ENCODE results near the gene EXOC4.
A peak's percentile ranks its signal among the peaks of the same experiment; 100 is the strongest.

EXOC4 gene

DNA sequence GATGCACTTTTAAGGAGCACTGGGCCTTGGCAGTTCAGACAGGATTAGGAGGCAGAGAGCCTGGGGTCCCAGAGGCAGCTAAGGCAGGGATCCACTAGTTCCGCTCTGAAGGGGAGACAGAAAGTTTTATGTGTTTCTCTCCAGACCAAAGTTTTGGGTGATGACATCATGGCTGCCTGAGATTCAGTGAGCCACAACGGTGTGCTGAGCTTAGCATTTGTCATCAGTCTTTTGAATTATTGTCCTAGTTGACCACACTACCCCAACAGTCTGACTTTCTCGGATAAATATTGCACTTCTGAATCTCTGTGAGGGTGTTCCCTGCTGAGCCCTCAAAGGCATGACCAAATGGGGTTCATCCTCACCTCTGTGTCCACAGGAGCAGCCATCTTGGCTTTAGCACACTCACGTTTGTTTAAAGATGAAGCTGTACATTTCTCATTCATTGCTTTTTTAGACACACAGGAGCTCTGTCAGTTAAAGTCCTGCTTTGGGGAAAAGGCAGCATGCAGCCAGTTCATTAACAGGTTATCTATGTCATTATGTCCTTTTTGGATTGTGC is 576.5 kb downstream of the EXOC4 start:
- DNase-seq (ENCODE audit: low read depth), result no peak

GRCh38 chr7:133830081-133830480 is 577.2 kb downstream of the EXOC4 start:
- no peak for DNase-seq (ENCODE audit: low read depth)

- DNase-seq (ENCODE audit: low read depth), result no peak
Observed at GRCh38 chr7:133836666-133837065, 583.8 kb downstream of the EXOC4 start.

DNA sequence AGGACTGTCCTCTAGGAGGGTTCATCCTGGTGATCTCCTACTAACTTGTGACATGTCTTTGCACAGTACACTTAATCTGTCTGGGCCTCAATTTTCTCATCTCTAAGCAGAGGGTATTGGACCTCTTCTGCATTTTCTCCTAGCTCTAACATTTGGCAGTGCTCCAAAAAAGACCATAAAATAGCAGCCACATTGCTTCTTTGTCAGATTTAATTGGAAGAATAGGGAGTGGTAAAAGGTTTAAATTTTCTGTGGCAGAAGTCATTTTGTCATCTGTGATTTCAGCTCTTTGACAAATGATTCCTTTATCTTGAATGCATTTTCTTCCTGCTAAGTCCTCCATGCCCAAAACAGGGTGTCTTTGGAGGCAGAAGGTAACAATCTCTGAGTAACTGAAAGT is 584.3 kb downstream of the EXOC4 start:
- no peak for DNase-seq (ENCODE audit: low read depth)

DNA sequence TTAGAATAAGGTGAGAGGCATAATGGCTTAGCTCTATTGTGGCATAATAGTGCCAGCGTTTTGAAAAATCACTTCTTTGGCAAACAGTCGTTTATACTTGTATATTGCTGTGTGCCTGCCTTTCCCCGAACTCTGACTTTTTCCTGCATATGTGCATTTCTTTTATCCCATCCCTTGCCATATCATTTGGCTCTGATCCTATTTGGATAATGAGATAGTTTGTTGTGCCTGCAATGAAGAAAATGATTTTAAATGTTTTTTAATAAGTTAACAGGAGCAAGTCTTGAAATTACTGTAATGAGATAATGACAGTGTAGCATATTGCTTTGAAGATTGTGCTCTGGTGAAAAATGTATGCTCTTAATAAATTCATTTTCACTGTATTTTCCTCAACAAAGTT is 586.2 kb downstream of the EXOC4 start:
- no peak for DNase-seq (ENCODE audit: low read depth)

DNA sequence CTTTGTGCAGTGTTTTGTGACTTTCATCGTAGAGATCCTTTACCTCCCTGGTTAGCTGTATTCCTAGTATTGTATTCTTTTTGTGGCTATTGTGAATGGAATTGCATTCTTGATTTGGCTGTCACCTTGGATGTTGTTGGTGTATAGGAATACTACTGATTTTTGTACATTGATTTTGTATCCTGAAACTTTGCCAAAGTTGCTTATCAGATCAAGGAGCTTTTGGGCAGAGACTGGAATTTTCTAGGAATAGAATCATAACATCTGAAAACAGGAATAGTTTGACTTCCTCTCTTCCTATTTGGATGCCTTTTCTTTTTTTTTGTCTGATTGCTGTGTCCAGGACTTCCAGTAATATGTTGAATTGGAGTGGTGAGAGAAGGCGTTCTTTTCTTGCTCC is 590.5 kb downstream of the EXOC4 start:
- DNase-seq (ENCODE audit: low read depth), result no peak

- DNase-seq (ENCODE audit: low read depth), result no peak
Observed at GRCh38 chr7:133845005-133845404, 592.1 kb downstream of the EXOC4 start.

DNA sequence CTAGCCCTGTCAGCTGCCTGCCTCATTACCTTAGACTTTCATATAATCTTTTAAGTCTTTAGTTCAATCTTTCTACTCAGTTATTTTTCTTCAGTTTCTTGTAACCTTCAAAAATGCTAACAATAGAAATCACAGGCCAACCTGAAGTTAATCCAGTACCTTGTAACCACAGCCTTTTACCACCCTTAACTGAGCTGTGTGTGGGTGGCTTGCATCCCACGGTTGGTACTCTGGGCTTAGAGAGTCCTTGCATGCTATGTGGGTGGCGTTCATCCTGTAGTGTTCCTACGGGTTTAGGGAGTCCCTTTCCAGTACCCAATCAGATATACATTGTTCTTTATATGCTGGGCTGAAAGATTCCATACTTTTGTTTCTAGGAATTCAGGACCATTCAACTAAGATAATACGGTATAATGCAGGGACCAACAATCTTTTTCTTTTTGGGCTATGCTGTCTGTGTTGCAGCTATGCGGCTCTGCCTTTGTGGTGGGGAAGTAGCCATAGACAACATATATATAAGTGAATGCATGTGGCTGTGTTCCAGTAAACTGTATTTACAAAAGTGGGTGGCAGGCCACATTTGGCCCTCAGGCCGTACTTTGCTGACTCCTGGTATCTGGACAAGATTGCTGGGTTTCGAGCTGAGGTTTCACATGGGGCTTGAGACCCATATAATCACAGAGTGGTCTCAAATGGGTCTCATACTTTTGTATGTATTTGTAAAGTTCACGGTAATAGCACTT is 593.5 kb downstream of the EXOC4 start:
- no peak for DNase-seq (ENCODE audit: low read depth)

- no peak for DNase-seq (ENCODE audit: low read depth)
Observed at GRCh38 chr7:133850497-133851280, 597.8 kb downstream of the EXOC4 start.

DNA sequence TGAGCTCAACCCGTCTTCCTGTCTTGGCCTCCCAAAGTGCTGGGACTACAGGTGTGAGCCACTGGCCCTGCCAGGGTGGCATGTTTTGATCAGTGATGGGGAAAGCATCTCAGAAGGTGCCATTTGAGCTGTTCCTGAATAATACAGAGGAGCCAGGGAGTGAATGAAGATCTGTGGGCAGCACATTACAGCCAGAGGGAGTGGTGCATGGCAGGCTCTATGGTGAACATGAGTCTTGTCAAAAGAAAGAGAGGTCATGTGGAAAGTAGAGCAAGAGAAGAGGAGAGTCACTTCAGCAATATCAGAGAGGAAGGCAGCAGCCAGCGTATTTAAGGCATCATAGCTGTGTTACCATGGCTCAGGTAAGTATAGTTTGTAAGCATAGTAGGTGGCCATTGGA is 598.5 kb downstream of the EXOC4 start:
- no peak for DNase-seq (ENCODE audit: low read depth)

DNA sequence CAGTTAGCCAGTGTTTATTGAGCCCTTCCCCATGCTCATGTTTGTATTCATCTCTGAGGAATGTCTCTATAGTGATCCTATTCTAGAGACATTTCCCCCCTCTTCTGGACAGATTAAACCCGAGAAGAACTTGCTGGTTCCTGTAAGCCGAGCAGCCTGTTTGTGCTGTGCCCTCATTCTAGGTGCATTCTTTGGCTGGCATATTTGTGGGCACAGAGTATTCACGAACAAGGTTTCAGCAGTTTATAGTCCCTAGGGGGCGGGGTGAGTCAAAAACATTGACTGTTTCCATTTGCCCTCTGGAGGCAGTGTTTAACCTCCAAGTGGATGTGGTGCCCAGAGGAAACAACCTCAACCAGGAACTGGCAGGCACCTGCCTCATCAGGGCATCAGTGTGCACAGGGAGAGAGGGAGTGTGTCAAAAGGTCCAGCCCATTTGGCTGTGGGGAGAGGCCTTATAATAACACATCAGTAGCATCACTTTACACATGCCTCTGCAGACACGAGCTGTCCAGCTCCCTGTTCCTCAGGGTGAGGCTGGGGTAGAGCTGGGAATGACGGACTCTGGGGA is 600.9 kb downstream of the EXOC4 start:
- DNase-seq (ENCODE audit: low read depth), result peak; percentile 69

DNA sequence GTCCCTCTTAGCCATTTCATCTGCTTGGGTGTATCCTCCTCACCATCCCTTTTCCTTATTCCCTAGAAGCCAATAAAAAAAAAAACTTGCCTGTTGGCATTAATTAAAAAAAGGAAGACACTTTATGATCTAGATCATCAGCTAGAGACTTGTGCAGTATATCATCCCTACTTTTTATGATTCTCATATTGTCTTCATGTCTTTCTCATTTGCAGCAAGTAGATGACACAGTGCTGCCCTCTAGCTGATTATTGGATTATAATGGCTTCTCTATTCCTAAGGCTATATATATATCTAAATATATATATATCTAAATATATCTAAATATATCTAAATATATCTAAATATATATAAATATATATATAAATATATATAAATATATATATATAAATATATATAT is 601.9 kb downstream of the EXOC4 start:
- DNase-seq (ENCODE audit: low read depth), result peak; percentile 60

DNA sequence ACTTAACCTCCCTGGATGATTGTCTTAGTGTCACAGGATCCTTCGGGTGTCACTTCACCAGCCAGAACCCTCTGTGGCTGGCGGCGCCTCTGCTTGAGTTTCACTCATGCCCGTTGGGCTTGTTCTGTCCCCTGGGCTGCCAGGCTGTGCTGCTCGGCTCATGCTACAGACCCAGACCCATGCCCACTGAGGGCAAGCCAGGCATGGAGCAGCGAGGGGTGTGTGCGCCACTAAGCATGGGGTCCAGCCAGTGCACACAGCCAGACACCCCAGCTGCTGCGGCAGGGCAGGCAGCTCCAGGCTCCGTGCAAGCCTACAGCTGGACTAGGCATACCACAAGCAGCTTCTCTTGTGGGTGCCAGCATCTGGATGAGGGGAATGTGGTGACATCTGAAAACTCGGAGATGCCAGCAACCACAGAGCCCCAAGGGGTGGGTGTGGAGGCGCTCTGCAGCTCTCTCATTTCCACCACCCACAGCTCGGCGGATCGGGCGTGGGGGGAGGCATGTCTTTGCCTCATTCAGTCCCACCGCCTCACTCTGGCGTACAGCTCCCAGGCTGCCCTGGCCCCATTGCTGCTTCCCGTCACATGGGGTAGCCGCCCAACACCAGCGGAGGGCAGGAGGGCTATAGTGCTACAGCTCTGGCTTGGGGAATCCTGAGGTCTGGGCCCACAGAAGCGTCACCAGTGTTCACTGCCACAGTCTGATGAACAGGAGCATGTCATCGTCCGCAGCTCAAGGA is 604.7 kb downstream of the EXOC4 start:
- DNase-seq (ENCODE audit: low read depth), result no peak

DNA sequence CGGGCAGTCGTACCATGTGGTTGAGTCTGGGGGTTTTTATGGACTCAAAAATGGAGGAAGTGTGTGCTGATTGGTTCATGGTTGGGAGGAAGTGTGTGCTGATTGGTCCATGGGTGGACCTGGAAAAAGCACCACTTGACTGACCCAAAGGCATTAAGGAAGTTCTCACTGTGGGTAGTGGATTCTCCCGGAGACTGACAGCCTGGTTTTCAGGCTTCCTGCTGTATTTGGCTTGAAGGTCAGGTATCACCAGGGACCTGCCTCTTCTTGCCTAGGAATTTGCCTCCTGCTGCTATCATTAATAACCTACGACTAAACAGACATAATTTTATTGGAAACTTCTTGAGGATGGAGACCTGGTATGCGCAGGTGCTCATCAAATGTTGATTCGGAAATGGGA is 605.4 kb downstream of the EXOC4 start:
- DNase-seq (ENCODE audit: low read depth), result no peak

DNA sequence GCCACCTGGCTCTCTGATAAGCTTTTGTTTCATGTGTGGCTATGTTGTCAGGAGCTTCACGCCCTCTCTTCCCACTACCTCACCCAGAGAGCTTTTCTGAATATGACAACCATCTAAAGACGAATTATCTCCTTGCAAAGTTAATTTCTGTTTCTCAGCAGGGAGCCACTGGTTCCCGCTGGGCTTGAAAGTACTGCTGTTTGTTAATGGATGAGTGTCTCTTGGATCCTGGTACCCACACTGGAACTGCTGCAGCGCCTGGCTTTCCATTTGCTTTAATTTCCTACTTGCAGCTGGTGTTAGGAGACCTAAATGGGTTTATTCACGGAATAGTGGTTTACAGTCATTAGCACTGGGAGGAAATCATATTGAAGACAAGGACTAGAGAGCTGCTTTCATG is 606.4 kb downstream of the EXOC4 start:
- no peak for DNase-seq (ENCODE audit: low read depth)

- no peak for DNase-seq (ENCODE audit: low read depth)
Observed at GRCh38 chr7:133859871-133860450, 607.1 kb downstream of the EXOC4 start.

DNA sequence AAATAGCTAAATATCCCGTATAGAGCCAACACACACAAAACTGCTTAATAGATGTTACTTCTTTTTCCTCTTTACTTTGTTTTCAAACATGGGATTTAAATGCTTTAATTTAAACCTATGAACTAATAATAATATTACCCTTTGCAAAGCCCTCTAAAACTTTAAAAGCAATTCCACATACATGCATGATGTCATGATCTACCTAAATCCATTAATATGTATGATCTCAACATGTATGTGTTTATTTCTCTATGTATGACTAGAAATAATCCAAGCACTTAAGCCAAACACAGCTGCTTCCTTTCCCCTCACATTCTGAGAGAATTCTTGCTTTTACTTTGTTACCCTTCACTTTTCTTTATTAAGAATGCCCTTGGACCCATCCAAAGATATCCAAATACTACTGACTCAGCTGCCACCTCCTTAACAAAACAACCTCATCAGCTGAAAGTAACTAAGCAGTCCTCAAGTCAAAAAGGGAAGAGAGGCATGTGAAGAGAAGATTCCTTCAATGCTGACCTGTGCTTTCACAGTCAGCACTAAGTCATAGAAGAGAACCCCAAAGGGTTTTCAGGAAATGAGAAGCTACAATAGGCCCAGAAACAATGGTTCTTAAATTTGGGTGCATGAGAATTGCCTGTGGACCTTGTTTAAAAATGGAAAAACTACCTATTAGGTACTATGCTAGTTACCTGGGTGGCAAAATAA is 607.9 kb downstream of the EXOC4 start:
- no peak for DNase-seq (ENCODE audit: low read depth)

DNA sequence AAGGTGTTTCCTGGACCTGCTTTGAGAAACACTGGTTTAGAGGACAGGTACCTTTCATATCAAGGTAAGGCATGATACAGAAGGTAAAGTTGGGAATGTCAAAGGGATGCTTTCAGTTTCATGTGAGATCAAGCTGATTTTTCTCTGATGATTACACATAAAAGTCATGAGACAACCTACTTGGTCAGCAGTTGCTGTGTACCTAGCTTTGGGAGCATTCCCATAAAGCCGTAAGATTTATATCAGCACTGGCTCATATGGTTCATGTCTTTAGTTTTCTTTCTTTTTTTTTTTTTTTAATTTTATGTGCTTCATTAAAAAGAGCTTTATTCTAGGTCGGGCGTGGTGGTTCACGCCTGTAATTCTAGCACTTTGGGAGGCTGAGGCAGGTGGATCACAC is 609.0 kb downstream of the EXOC4 start:
- no peak for DNase-seq (ENCODE audit: low read depth)

GRCh38 chr7:133863362-133864061 is 610.6 kb downstream of the EXOC4 start:
- DNase-seq (ENCODE audit: low read depth), result no peak

DNA sequence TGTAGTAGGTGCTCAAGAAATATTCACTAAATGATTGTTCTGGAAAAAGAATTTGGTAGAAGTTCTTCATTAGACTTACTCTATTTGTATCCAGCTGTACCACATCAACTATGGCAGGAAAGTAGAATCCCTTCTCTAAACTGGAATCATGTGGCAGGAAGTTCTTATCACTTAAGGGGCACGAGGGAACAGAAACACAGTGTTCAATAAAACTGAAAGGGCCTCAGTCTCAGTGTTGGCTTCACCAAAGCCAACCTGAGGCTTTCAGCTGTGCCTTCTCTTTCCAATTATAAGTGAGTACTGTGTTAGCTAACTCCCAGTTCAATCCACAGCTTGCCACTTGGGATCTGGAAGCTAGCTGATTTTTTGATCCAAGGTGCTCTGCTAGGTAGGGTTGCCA is 616.7 kb downstream of the EXOC4 start:
- no peak for DNase-seq (ENCODE audit: low read depth)

GRCh38 chr7:133871757-133872156 is 618.9 kb downstream of the EXOC4 start:
- DNase-seq (ENCODE audit: low read depth), result no peak

All from fibroblast of the conjunctiva (primary cell).